HG03060 (cell line): ENCODE data around the gene LRRC66.

Experiments used
- ATAC-seq: cut with Tn5 transposase; IDR thresholded peaks from one replicate; pipeline ENCODE4 v1.9.1; 2021; ENCODE audit warnings: low read depth, moderate number of reproducible peaks; ENCODE audit not compliant: unreplicated experiment

LRRC66 gene, protein sequence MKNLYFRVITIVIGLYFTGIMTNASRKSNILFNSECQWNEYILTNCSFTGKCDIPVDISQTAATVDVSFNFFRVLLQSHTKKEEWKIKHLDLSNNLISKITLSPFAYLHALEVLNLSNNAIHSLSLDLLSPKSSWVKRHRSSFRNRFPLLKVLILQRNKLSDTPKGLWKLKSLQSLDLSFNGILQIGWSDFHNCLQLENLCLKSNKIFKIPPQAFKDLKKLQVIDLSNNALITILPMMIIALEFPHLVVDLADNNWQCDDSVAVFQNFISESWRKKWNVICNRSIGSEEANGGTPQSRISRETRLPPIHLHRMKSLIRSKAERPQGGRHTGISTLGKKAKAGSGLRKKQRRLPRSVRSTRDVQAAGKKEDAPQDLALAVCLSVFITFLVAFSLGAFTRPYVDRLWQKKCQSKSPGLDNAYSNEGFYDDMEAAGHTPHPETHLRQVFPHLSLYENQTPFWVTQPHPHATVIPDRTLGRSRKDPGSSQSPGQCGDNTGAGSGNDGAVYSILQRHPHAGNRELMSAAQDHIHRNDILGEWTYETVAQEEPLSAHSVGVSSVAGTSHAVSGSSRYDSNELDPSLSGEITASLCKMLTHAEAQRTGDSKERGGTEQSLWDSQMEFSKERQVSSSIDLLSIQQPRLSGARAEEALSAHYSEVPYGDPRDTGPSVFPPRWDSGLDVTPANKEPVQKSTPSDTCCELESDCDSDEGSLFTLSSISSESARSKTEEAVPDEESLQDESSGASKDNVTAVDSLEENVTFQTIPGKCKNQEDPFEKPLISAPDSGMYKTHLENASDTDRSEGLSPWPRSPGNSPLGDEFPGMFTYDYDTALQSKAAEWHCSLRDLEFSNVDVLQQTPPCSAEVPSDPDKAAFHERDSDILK

GRCh38 chr4:52019936-52020657 lies at the start of gene LRRC66:
TSS of gene LRRC66 (minus strand) at chr4:52020363. CDS start at chr4:52017613, 2,750 bp downstream.
- no peak for ATAC-seq

- ATAC-seq = no peak
Measured at GRCh38 chr4:52069571-52069970, 49.4 kb upstream of the LRRC66 start.

DNA sequence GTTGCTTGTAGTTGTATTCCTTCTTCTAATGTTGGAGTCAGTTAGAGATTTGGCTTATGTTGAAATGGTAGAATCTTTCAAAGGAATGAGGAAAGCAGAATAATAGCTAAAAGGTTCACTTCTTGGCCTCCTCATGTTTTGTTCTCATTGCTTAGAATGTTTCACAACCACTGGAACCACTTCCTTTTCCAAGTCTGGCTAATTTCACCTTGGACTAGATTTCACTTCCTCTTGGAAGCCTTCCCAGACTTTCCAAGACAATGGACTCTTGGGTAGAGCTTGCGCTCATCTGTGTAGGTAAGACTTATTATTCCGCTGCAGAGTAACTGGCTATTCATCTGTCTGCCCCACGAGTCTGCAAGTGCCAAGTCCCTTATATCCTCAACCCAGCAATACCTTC lies 39.2 kb upstream of the LRRC66 start:
- no peak for ATAC-seq

DNA sequence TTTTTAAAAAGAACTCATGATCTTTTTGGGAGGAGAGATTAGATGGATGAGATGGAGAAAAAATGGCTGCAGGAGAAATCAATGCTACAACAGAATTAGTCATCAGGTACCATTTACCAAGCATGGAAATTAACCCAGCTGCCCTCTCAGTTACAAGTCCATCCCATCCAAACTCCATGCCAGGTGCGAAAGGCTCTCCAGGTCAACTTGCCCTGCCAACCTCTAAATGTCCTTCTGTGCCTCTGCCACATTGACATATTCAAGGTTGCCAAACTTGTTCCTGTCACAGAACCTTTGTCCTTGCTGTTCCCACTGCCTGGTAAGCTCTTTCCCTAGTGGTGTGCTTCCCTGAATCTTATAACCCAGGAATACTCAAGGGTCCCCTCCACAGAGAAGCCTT lies 38.1 kb upstream of the LRRC66 start:
- ATAC-seq = no peak

DNA sequence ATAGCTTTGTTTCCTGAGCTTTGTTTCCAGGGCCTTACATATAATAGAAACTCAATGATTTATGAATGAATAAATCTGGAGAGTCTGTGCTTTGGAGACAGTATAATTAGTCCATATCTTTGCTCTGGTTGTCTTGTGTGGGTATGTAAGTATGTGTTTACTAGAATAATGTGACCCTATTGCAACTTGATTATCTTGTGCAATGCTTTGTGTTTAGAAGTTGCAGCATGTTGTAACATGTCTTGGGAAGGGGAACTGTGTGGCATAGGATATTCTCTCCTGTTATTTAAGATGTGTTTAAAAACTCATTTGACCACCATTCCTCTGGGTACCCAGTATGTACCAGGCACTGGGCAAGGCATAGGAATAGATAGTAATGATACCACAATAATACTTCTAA lies 37.0 kb upstream of the LRRC66 start:
- no peak for ATAC-seq

DNA sequence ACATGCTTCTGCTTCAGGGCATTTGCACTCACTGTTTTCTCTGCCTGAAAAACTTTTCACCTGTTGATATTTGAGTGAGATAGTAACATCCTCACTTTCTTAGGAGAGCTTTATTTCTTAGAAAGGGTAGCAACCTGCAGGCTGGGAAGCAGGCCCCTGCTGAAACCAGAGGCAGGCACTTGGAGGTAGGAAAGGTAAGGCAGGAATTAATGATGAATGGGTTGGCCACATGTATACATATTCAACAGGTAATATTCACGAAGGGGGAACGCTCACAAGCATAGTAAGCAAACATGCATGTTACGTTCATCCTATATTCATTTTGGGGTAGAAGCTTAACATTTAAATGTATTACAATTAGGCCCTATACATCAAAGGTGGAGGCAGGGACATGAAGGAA lies 34.1 kb upstream of the LRRC66 start:
- ATAC-seq = no peak

DNA sequence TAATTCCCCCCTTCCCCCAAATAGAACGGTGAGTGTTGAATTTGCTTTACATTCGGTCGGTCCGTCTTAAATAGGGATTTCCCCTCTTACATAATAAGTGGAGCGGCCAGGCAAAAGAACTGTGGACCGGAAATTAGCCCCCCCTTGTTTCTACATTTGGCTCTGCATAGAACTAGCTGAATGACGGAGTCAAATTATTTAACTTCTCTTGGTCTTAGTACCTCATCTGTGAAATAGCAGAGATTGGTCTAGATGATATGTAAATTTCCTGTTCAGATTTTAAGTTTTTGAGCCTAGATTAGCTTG lies 32.3 kb upstream of the LRRC66 start:
- peak; percentile 55 for ATAC-seq

DNA sequence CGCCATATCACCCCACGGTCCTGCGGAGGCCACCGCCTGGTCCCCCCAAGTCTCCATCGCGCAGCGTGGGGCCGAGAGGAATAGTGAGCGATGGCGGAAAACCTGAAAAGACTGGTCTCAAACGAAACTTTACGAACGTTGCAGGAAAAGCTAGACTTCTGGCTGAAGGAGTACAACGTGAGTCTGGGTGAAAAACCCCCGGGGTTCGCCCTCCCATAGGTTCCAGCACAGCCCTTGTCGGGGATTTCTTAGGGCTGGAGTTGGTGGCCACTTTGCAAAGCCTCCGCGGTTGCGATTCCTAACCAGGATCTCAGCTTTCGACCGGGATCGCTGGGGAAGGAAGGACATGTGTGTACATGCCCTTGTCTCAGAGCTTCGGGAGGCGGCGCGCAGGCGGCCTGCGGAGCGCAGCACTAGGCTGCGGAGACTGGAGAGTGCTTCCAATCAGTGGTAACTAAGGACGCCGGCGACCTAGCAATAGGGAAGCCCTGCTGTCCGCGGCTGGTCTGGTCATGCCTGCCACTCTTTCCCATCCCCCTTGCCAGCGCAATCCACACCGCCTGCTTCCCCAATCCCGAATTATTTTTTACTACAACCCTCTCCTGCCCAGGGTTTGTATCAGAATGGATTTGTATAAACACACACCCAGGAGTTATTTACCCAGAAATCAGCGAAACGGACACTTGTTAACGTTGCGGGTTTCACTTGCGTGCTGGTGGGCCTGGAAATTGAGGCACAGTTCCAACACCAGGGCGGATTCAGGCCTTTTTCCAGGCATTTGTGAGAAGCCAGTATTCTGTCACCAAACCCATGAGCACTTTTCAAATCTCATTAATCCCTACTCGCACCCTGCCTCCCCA lies 31.7 kb upstream of the LRRC66 start:
- ATAC-seq = no peak

DNA sequence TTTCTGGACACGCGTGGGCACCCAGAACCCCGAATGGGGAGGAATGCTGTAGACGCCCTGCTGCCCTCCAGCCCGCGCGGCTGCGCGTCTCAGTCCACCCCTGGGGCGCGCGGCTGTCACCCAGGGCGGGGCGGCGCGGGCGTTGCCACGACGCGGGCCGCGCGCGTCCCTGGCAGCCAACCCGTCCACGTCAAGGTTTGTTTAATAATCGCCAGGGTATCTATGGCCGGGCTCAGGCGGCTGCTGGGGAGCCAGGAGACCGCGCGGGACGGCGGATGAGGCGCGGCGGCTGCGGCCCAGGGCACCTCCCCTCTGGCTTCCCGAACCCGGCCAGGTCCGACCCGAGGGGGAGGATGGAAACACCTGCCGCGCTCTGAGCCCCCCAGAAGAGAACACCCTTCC lies 31.1 kb upstream of the LRRC66 start, which contains the start of gene SPATA18:
Gene SPATA18, plus strand, starts transcription at position 92 of the 402 bp plus-strand sequence. CDS start 401 bp downstream, outside the sequence.
- no peak for ATAC-seq

- no peak for ATAC-seq
Measured at GRCh38 chr4:52049266-52049665, 29.1 kb upstream of the LRRC66 start.

GRCh38 chr4:52045028-52045427 lies 24.9 kb upstream of the LRRC66 start:
- no peak for ATAC-seq

DNA sequence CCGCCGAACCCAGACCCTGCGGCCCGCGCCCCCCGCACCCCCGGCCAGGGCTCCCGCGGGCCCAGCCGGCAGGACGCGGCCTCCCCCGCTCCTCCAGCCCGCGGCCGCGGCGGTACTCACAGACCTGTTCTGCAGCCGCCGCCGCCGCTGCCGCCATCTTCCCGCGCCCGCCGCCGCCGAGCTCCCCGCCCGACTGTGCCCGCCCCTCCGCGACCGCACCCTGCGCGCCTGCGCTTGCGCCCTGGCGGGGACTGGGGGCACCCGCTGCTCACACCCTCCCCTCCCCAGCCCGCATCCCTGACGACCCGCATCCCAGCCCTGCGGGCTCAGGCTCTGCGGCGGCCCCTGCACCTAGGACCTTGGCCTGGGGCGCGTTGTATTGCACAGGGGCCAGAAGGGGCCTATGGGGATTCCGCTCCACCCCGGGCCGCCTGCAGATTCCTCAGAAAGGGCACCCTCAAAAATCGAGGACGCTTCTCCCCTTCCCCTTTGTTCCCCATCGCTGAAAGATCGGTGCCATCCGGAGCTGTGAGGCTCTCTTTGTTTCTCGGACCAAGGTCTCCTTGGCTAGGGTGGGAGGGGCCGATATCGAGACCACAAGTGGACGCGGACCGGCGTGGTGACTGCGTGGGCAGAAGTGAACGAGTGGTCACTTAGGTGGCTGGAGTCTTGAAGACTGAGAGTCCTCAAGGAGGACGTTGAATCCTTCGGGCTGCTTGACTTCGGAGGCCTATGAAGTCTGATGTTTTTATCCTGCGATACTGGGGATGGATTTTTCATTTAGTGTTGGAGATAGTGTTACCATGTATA lies 18.1 kb upstream of the LRRC66 start, which contains the start of gene SGCB:
Gene SGCB, minus strand, starts transcription at position 197 of the 810 bp plus-strand sequence. Its CDS starts 40 bp downstream, at position 157.
- ATAC-seq = peak; percentile 49

- peak; percentile 26 for ATAC-seq
Measured at GRCh38 chr4:52037689-52038102, 17.5 kb upstream of the LRRC66 start.

DNA sequence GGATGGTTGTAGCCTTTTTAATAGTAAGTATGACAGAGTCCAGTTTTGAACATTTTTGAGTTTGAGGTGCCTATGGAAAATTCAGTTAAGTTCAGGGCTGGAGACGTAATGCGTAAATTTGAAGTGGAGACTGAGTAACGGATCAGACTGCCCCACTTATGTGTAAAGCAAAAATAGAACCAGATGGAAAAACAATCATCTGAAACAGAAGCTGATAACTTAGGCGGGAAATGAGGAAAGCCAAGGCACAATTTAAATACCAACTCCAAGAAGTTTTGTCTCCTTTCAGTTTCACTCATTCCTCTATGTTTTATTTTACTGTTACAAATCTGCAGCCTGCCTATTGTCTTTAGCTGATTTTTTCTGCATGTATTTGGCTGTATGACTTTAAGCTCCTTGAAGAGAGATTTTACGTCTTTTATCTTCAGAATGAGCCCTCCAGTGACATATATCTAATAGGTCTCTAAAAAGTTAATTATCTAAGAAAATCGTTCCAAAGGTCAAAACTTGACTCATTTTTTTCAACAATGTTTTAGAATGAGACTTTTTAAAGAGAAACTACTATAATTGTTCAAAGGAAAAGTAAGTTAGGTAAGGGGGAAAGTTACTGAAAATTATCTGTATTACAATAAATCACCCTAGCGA lies 16.8 kb upstream of the LRRC66 start:
- ATAC-seq = no peak

- no peak for ATAC-seq
Measured at GRCh38 chr4:52035190-52035589, 15.0 kb upstream of the LRRC66 start.

- ATAC-seq = no peak
Measured at GRCh38 chr4:52032005-52032404, 11.8 kb upstream of the LRRC66 start.

GRCh38 chr4:52028970-52029369 lies 8.8 kb upstream of the LRRC66 start:
- ATAC-seq = no peak

DNA sequence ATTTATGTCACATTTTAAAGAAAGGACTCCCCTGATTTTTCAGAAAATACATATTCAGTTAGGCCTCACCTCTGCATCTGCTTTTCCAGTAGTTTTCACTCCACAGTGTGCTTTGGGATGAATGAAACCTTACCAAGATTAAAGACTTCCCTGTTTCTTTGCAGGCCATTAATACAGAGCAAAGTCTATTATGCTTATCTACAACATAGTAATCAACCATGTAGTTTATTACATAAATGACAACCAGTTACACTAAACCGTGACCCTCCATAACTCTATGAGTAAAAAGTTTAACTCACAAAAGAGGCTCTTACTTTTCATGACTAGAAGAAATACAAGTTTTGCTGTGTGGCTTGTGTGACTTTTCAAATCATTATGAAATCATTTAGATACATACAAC lies 2.3 kb downstream of the LRRC66 start:
- ATAC-seq = no peak

- ATAC-seq = no peak
Measured at GRCh38 chr4:52016981-52017380, 3.2 kb downstream of the LRRC66 start.
